LNCaP clone FGC (cell line): ENCODE data around the gene TMEM117.

Experiments used
- DNase-seq: peaks from one replicate; pipeline ENCODE4 v3.0.0-alpha.2; 2011; ENCODE audit warnings: low read depth
- H3K4me3 ChIP-seq: 2 replicates; pipeline ENCODE4 v1.5.1; 2011; ENCODE audit warnings: mild to moderate bottlenecking, low read depth, low read length, control low read depth
- CTCF ChIP-seq: IDR thresholded peaks from 2 replicates; pipeline ENCODE4 v1.5.1; 2012; ENCODE audit warnings: mild to moderate bottlenecking; ENCODE audit not compliant: control insufficient read depth, insufficient read depth; ENCODE audit errors: extremely low read depth

Gene TMEM117

GRCh38 chr12:44342371-44342770, 506.5 kb downstream of the TMEM117 start:
- no peak overlapping the region for H3K4me3 ChIP-seq
- DNase-seq = no peak
- TF ChIP-seq CTCF = no peak

- H3K4me3 ChIP-seq = no peak overlapping the region
- TF ChIP-seq CTCF = no peak
- DNase-seq = no peak
These were observed 511.3 kb downstream of the TMEM117 start for GRCh38 chr12:44347145-44347544.

- no peak for TF ChIP-seq CTCF
- no peak overlapping the region for H3K4me3 ChIP-seq
- DNase-seq = no peak
These were observed 521.6 kb downstream of the TMEM117 start for GRCh38 chr12:44357494-44357893.

- TF ChIP-seq CTCF = no peak
- no peak overlapping the region for H3K4me3 ChIP-seq
- DNase-seq = no peak
These were observed 522.8 kb downstream of the TMEM117 start for GRCh38 chr12:44358636-44359035.

- DNase-seq = no peak
- no peak overlapping the region for H3K4me3 ChIP-seq
- TF ChIP-seq CTCF = no peak
These were observed 527.1 kb downstream of the TMEM117 start for GRCh38 chr12:44362947-44363346.

- no peak for TF ChIP-seq CTCF
- DNase-seq = no peak
- H3K4me3 ChIP-seq = no peak overlapping the region
These were observed 531.3 kb downstream of the TMEM117 start for GRCh38 chr12:44367136-44367535.

- DNase-seq = no peak
- no peak for TF ChIP-seq CTCF
- no peak overlapping the region for H3K4me3 ChIP-seq
These were observed 532.0 kb downstream of the TMEM117 start for GRCh38 chr12:44367916-44368315.
